Astrocyte of the spinal cord (primary cell): Measurements from ENCODE around the gene ATG4A.

Experiments
- DNase-seq: peaks from one replicate; pipeline ENCODE4 v3.0.0; 2011; ENCODE audit warnings: low read depth, low spot score
- H3K4me3 ChIP-seq: 2 replicates; pipeline ENCODE4 v1.5.1; 2011; ENCODE audit warnings: low read depth, mild to moderate bottlenecking, low read length, moderate library complexity
- CTCF ChIP-seq: IDR thresholded peaks from 2 replicates; pipeline ENCODE4 v1.5.1; 2012; ENCODE audit warnings: low read depth, mild to moderate bottlenecking, low read length, inconsistent platforms
- in situ Hi-C: cut with HindIII; loops from 2 replicates; pipeline ENCODE4 v1.10.0; 2017; ENCODE audit warnings: low sequenced_read_pairs

Gene ATG4A

GRCh38 chrX:108148524-108148923 lies 56.9 kb downstream of the ATG4A start:
- no peak overlapping the region for H3K4me3 ChIP-seq
- no peak for DNase-seq
- no peak for TF ChIP-seq CTCF
- in situ Hi-C loops = no loop called here

- no peak for DNase-seq
- no peak for TF ChIP-seq CTCF
- H3K4me3 ChIP-seq = no peak overlapping the region
- in situ Hi-C loops = no loop called here
Measured at GRCh38 chrX:108156082-108156481, 64.5 kb downstream of the ATG4A start.

GRCh38 chrX:108156934-108157466 lies 65.4 kb downstream of the ATG4A start:
- in situ Hi-C loops = no loop called here
- DNase-seq = no peak
- no peak overlapping the region for H3K4me3 ChIP-seq
- no peak for TF ChIP-seq CTCF

- TF ChIP-seq CTCF = no peak
- no peak overlapping the region for H3K4me3 ChIP-seq
- in situ Hi-C loops = no loop called here
- DNase-seq = no peak
Measured at GRCh38 chrX:108157628-108158027, 66.0 kb downstream of the ATG4A start.

GRCh38 chrX:108159028-108159670 lies 67.6 kb downstream of the ATG4A start:
- no peak overlapping the region for H3K4me3 ChIP-seq
- TF ChIP-seq CTCF = no peak
- no peak for DNase-seq
- in situ Hi-C loops = no loop called here

- no peak overlapping the region for H3K4me3 ChIP-seq
- TF ChIP-seq CTCF = no peak
- no peak for DNase-seq
- in situ Hi-C loops = no loop called here
Measured at GRCh38 chrX:108160309-108160708, 68.7 kb downstream of the ATG4A start.
